Chondrocyte (in vitro differentiated cells): ENCODE results near the gene PSMB9. TPM values are rescaled to one million over a fixed set of nuclear protein-coding genes. Genes with fewer than 3 reads are reported as not detected.

Source experiments
- DNase-seq: peaks from one replicate; pipeline ENCODE4 v3.0.0; 2021; ENCODE audit warnings: mixed read lengths, low spot score
- H3K27ac Mint-ChIP-seq: one replicate; pipeline ENCODE4 v1.8.0; 2021; ENCODE audit warnings: mild to moderate bottlenecking, moderate library complexity, mixed read lengths; ENCODE audit not compliant: unreplicated experiment
- H3K27me3 Mint-ChIP-seq: 2 replicates; pipeline ENCODE4 v1.8.0; 2021; ENCODE audit warnings: low read depth, mixed read lengths
- H3K36me3 Mint-ChIP-seq: 2 replicates; pipeline ENCODE4 v1.8.0; 2021; ENCODE audit warnings: low read depth, mixed read lengths
- H3K4me1 Mint-ChIP-seq: 2 replicates; pipeline ENCODE4 v1.8.0; 2021; ENCODE audit warnings: low read depth, mild to moderate bottlenecking, mixed read lengths
- H3K4me3 Mint-ChIP-seq: one replicate; pipeline ENCODE4 v1.8.0; 2021; ENCODE audit warnings: mild to moderate bottlenecking, moderate library complexity, mixed read lengths; ENCODE audit not compliant: unreplicated experiment
- H3K9me3 Mint-ChIP-seq: 2 replicates; pipeline ENCODE4 v1.8.0; 2021; ENCODE audit warnings: low read depth, mixed read lengths
- CTCF ChIP-seq: fragments of 200-600 bp; sonication (generic); IDR thresholded peaks from 2 replicates; pipeline ENCODE4 v1.5.0; 2021; ENCODE audit warnings: antibody characterized with exemption, mild to moderate bottlenecking, moderate library complexity
- total RNA-seq: library from RNA; stranded (reverse); gene quantifications from 3 replicates; pipeline ENCODE4 v1.2.1, GENCODE V29; 2021

PSMB9 gene
- total RNA-seq, 1 donor from 2014 or later = 1.2 TPM

- DNase-seq = no peak
- Mint-ChIP-seq H3K9me3 (no peaks in the 10 kb centered on the region), H3K36me3 (peaks cover 6% of the 10 kb centered on the region), H3K4me3 (no peak overlapping the region), H3K27ac (no peak overlapping the region), H3K4me1 (no peaks in the 10 kb centered on the region), H3K27me3 (no peaks in the 10 kb centered on the region)
- TF ChIP-seq CTCF = peak; percentile 71
Observed at GRCh38 chr6:32825966-32826365, 28.0 kb upstream of the PSMB9 start.

DNA sequence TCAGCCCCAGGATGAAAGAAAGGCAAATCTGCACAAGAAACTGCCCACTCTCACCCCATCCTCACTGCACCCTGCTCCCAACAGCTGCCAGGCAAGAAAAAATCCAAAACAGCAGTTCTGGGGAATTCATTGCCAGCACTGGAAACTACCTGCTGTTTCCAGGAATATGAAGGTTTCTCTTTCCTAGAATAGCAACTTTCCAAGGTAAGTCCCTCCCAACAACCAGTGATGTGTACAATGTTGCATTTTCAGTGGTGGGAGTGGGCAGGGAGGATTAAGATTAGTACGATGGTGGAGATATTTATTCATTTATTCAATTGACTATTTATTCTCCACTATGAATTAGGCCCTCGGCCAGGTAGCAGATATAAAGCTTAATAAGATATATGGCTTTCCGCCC is 27.0 kb upstream of the PSMB9 start:
- no peak for TF ChIP-seq CTCF
- Mint-ChIP-seq H3K27ac (no peak overlapping the region), H3K4me1 (no peaks in the 10 kb centered on the region), H3K27me3 (no peaks in the 10 kb centered on the region), H3K9me3 (no peaks in the 10 kb centered on the region), H3K36me3 (peaks cover 6% of the 10 kb centered on the region), H3K4me3 (no peak overlapping the region)
- DNase-seq = no peak

DNA sequence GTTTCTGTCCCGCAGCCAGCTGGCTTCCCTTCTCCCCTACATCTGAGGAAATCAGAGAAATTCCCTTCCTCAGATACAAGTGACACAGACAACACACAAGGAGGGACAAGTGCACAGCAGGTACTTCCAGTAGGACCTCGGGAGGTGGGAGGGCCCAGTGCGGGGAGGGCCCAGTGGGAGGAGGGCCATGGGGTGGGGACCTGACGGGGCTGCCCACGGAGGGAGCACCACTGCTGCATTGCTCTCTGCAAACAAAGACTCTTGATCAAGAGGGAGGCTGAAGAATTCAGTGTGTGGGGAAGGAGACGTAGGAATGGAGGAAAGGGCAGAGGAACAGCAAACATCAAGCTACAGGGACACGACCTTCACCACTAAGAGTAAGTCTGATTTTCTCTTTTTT is 24.5 kb upstream of the PSMB9 start:
- no peaks in the 10 kb centered on the region for H3K27me3 Mint-ChIP-seq
- peaks cover 6% of the 10 kb centered on the region for H3K36me3 Mint-ChIP-seq
- no peak overlapping the region for H3K4me3 Mint-ChIP-seq
- TF ChIP-seq CTCF = no peak
- no peaks in the 10 kb centered on the region for H3K4me1 Mint-ChIP-seq
- DNase-seq = no peak
- no peak overlapping the region for H3K27ac Mint-ChIP-seq
- no peaks in the 10 kb centered on the region for H3K9me3 Mint-ChIP-seq

DNA sequence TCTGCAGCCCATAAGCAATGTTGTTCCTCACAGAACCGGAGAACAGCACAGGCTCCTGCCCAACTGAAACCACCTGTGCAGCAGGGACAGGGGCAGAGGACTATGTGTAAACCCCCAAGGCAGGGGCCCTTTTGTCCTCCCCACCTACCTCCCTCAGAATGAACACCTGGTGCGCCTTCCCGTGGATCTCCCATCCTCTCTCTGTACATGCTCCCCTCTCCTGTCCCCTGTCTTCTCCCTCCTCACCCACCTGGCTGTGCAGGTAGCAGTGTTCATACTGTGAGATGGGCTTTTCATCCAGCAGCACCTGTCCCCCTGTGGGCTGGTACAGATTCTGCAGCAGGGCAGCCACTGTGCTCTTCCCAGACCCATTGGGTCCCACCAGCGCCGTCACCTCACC is 24.0 kb upstream of the PSMB9 start:
- Mint-ChIP-seq H3K9me3 (no peaks in the 10 kb centered on the region), H3K27me3 (no peaks in the 10 kb centered on the region)
- no peak for TF ChIP-seq CTCF

DNA sequence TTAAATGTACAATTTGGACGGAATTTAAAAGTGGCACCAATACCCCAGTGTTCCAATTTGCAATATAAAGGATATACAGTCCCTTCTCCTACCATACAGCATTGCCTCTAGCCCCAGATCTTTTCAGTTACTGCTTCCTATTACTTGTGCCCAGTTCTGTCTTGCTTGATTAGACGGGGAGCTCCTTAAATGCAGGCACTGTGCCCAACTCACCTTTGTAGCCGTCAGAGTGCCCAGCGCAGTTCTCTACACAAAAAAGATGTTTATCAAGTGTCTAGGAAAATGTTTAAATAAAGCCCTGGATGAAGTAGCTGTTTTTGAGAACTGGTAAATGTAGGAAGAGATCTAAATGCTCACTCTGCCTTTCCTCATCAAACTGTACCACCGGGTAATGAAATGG is 23.1 kb upstream of the PSMB9 start:
- H3K4me1 Mint-ChIP-seq = no peaks in the 10 kb centered on the region
- no peak overlapping the region for H3K27ac Mint-ChIP-seq
- TF ChIP-seq CTCF = no peak
- no peak for DNase-seq
- H3K4me3 Mint-ChIP-seq = no peak overlapping the region
- peaks cover 11% of the 10 kb centered on the region for H3K36me3 Mint-ChIP-seq
- H3K9me3 Mint-ChIP-seq = no peaks in the 10 kb centered on the region
- H3K27me3 Mint-ChIP-seq = no peaks in the 10 kb centered on the region

More for the DNA sequence above, 24.0 kb upstream of the PSMB9 start:
- peaks cover 7% of the 10 kb centered on the region for H3K36me3 Mint-ChIP-seq
- H3K4me1 Mint-ChIP-seq = no peaks in the 10 kb centered on the region
- no peak overlapping the region for H3K27ac Mint-ChIP-seq
- no peak for DNase-seq
- no peak overlapping the region for H3K4me3 Mint-ChIP-seq
